HCT116 (cell line): Measurements from ENCODE around the gene LSS.

ENCODE experiments used
- EZH2 ChIP-seq: fragments of 200-600 bp; sonication (generic); IDR thresholded peaks from 2 replicates; pipeline ENCODE4 v1.6.1; 2017; ENCODE audit warnings: antibody characterized with exemption, mixed run types
- TF ChIP-seq, protein P1 (sequence below): IDR thresholded peaks from 2 replicates; pipeline ENCODE4 v1.6.1; 2012; ENCODE audit warnings: low read depth

- TF ChIP-seq, protein P1, sequence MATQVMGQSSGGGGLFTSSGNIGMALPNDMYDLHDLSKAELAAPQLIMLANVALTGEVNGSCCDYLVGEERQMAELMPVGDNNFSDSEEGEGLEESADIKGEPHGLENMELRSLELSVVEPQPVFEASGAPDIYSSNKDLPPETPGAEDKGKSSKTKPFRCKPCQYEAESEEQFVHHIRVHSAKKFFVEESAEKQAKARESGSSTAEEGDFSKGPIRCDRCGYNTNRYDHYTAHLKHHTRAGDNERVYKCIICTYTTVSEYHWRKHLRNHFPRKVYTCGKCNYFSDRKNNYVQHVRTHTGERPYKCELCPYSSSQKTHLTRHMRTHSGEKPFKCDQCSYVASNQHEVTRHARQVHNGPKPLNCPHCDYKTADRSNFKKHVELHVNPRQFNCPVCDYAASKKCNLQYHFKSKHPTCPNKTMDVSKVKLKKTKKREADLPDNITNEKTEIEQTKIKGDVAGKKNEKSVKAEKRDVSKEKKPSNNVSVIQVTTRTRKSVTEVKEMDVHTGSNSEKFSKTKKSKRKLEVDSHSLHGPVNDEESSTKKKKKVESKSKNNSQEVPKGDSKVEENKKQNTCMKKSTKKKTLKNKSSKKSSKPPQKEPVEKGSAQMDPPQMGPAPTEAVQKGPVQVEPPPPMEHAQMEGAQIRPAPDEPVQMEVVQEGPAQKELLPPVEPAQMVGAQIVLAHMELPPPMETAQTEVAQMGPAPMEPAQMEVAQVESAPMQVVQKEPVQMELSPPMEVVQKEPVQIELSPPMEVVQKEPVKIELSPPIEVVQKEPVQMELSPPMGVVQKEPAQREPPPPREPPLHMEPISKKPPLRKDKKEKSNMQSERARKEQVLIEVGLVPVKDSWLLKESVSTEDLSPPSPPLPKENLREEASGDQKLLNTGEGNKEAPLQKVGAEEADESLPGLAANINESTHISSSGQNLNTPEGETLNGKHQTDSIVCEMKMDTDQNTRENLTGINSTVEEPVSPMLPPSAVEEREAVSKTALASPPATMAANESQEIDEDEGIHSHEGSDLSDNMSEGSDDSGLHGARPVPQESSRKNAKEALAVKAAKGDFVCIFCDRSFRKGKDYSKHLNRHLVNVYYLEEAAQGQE, result no peak
- TF ChIP-seq EZH2, result no peak
Observed at GRCh38 chr21:46252840-46253239, 24.3 kb upstream of the LSS start.
